Measurements from ENCODE around the gene RTP2.

Gene RTP2

GRCh38 chr3:187694801-187695200 lies 7.6 kb downstream of the RTP2 start:
- no peaks in the 10 kb centered on the region for H3K27me3 ChIP-seq (replicated peaks; ENCODE audit: control insufficient read depth, insufficient read depth, low read length)
- TF ChIP-seq, protein P1, sequence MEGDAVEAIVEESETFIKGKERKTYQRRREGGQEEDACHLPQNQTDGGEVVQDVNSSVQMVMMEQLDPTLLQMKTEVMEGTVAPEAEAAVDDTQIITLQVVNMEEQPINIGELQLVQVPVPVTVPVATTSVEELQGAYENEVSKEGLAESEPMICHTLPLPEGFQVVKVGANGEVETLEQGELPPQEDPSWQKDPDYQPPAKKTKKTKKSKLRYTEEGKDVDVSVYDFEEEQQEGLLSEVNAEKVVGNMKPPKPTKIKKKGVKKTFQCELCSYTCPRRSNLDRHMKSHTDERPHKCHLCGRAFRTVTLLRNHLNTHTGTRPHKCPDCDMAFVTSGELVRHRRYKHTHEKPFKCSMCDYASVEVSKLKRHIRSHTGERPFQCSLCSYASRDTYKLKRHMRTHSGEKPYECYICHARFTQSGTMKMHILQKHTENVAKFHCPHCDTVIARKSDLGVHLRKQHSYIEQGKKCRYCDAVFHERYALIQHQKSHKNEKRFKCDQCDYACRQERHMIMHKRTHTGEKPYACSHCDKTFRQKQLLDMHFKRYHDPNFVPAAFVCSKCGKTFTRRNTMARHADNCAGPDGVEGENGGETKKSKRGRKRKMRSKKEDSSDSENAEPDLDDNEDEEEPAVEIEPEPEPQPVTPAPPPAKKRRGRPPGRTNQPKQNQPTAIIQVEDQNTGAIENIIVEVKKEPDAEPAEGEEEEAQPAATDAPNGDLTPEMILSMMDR (IDR thresholded peaks at IDR 0.05; ENCODE audit: insufficient read depth, low read length, poor library complexity, severe bottlenecking) = no peak
- no peak for DNase-seq (ENCODE audit: extremely low read depth, insufficient read length)
- H3K4me3 ChIP-seq (replicated peaks; ENCODE audit: low read depth, low read length) = no peak overlapping the region
- H3K36me3 ChIP-seq (ENCODE audit: control insufficient read depth, insufficient read depth, low read length) = no peaks in the 10 kb centered on the region

GRCh38 chr3:187693431-187693830 lies 8.9 kb downstream of the RTP2 start:
- no peak for DNase-seq (ENCODE audit: extremely low read depth, insufficient read length)
- TF ChIP-seq, protein P1 (IDR thresholded peaks at IDR 0.05; ENCODE audit: insufficient read depth, low read length, poor library complexity, severe bottlenecking) = no peak
- Histone ChIP-seq H3K4me3 (replicated peaks; ENCODE audit: low read depth, low read length) (no peak overlapping the region), H3K27me3 (replicated peaks; ENCODE audit: control insufficient read depth, insufficient read depth, low read length) (no peaks in the 10 kb centered on the region), H3K36me3 (ENCODE audit: control insufficient read depth, insufficient read depth, low read length) (no peaks in the 10 kb centered on the region)

DNA sequence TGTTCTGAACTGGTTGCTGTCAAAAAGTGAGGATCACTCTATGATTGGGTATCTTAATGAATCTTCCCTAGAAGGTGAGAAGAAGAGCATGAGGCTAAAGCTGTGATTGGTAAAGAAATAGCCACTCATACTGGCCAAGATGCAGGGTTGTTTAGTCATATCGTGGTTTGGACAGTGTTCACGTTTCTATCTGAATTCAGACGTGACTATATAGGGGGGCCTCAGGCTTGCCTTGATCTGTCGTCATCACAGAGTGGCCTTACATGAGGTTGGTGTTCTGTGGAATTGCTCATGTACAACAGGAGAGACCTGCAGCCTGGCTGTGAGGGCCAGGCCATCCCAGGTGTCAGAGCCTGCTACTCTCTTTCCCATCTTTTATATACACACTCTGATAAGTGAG lies 12.4 kb downstream of the RTP2 start:
- Histone ChIP-seq H3K27me3 (replicated peaks; ENCODE audit: control insufficient read depth, insufficient read depth, low read length) (no peaks in the 10 kb centered on the region; the same call in 1 of the 2 replicates), H3K4me3 (replicated peaks; ENCODE audit: low read depth, low read length) (no peak overlapping the region), H3K36me3 (ENCODE audit: control insufficient read depth, insufficient read depth, low read length) (no peaks in the 10 kb centered on the region)
- no peak for DNase-seq (ENCODE audit: extremely low read depth, insufficient read length)
- TF ChIP-seq, protein P1 (IDR thresholded peaks at IDR 0.05; ENCODE audit: insufficient read depth, low read length, poor library complexity, severe bottlenecking) = no peak

DNA sequence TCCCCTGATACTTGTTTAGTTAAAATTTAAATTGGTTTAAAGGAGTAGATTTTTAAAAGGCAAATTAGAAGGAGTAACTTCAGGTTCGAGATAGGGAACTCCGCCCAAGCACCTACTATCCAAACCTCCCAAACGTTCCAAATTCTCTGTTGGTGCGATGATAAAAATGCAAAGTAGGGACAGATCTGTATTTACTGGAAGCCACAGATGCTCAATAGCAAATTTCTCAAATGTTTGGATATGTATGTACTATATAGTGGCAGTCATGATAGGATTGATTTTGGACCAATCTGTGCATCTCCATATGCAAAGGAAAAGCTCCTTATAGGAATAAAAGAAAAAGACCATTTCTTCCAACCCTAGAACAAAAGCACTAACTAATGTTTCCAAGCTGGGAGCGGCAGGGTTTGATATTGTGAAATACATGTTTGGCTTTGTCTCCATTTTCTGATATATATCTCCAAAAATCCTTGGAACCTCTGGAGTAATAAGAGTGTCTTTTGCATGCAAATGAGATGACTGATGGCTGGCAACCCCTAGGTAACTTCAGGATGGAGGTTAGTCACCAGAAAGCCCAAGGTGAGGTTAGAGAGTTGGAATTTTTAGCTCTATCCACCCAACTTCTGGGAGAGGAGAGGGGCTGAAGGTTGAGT lies 15.6 kb downstream of the RTP2 start:
- no peak for DNase-seq (ENCODE audit: extremely low read depth, insufficient read length)

GRCh38 chr3:187685948-187686347 lies 16.4 kb downstream of the RTP2 start:
- Histone ChIP-seq H3K27me3 (replicated peaks; ENCODE audit: control insufficient read depth, insufficient read depth, low read length) (no peaks in the 10 kb centered on the region; the same call in 1 of the 2 replicates), H3K4me3 (replicated peaks; ENCODE audit: low read depth, low read length) (no peak overlapping the region), H3K36me3 (ENCODE audit: control insufficient read depth, insufficient read depth, low read length) (no peaks in the 10 kb centered on the region)
- TF ChIP-seq, protein P1 (IDR thresholded peaks at IDR 0.05; ENCODE audit: insufficient read depth, low read length, poor library complexity, severe bottlenecking) = no peak
- no peak for DNase-seq (ENCODE audit: extremely low read depth, insufficient read length)

More for the DNA sequence above, 15.6 kb downstream of the RTP2 start:
- TF ChIP-seq, protein P1 (IDR thresholded peaks at IDR 0.05; ENCODE audit: insufficient read depth, low read length, poor library complexity, severe bottlenecking) = no peak
- Histone ChIP-seq H3K27me3 (replicated peaks; ENCODE audit: control insufficient read depth, insufficient read depth, low read length) (no peaks in the 10 kb centered on the region; the same call in 1 of the 2 replicates), H3K36me3 (ENCODE audit: control insufficient read depth, insufficient read depth, low read length) (no peaks in the 10 kb centered on the region), H3K4me3 (replicated peaks; ENCODE audit: low read depth, low read length) (no peak overlapping the region)

All from GM06990 (cell line).